GM12891 (cell line): Measurements from ENCODE around the gene GABRR2.

ENCODE experiments used
- DNase-seq: peaks from one replicate; pipeline ENCODE4 v3.0.0; 2011; ENCODE audit warnings: low spot score; ENCODE audit not compliant: insufficient read length
- FAIRE-seq: peaks from 2 replicates; lab custom pipeline; 2011; peaks lifted over from hg19 to GRCh38; lab: Jason Lieb, UNC
- PAX5 ChIP-seq: IDR thresholded peaks from 2 replicates; pipeline ENCODE4 v1.6.1; 2011; ENCODE audit warnings: low read length, moderate library complexity, mild to moderate bottlenecking; ENCODE audit not compliant: insufficient read depth, severe bottlenecking
- POLR2A ChIP-seq: IDR thresholded peaks from 2 replicates; pipeline ENCODE4 v1.6.1; 2011; ENCODE audit warnings: low read depth, low read length, control low read depth
- POLR2AphosphoS5 ChIP-seq: IDR thresholded peaks from 2 replicates; pipeline ENCODE4 v1.6.1; 2011; ENCODE audit warnings: low read depth, low read length, control low read depth
- POU2F2 ChIP-seq: IDR thresholded peaks from 2 replicates; pipeline ENCODE4 v1.6.1; 2011; ENCODE audit warnings: low read depth, mild to moderate bottlenecking, control low read depth, low read length, moderate library complexity
- SPI1 ChIP-seq: IDR thresholded peaks from 2 replicates; pipeline ENCODE4 v1.6.1; 2011; ENCODE audit warnings: low read depth, low read length, control low read depth
- TAF1 ChIP-seq: IDR thresholded peaks from 2 replicates; pipeline ENCODE4 v1.6.1; 2011; ENCODE audit warnings: low read depth, low read length, control low read depth

GABRR2 gene

GRCh38 chr6:89217299-89217910, 97.7 kb downstream of the GABRR2 start, which contains the start of gene GABRR1:
GABRR1 (minus strand) TSS chr6:89217358; CDS start chr6:89217322, 36 bp downstream.
- FAIRE-seq (no peak), DNase-seq (no peak)
- TF ChIP-seq POLR2AphosphoS5 (no peak), PAX5 (no peak), TAF1 (no peak), POU2F2 (no peak), SPI1 (no peak), POLR2A (no peak)

- DNase-seq (no peak), FAIRE-seq (no peak)
- TF ChIP-seq TAF1 = no peak
Measured at GRCh38 chr6:89216411-89216810, 98.7 kb downstream of the GABRR2 start.

GRCh38 chr6:89215391-89215790, 99.7 kb downstream of the GABRR2 start:
- TF ChIP-seq POLR2A (no peak), POLR2AphosphoS5 (no peak), PAX5 (no peak), SPI1 (no peak), POU2F2 (no peak), TAF1 (no peak)
- DNase-seq = no peak
- peak; percentile 50 for FAIRE-seq

GRCh38 chr6:89214197-89214596, 100.9 kb downstream of the GABRR2 start:
- DNase-seq = no peak
- TF ChIP-seq TAF1 = no peak
- no peak for TF ChIP-seq POLR2AphosphoS5
- TF ChIP-seq SPI1 = no peak
- no peak for TF ChIP-seq PAX5
- TF ChIP-seq POU2F2 = no peak
- no peak for TF ChIP-seq POLR2A
- no peak for FAIRE-seq

GRCh38 chr6:89212472-89212871, 102.6 kb downstream of the GABRR2 start:
- no peak for TF ChIP-seq TAF1
- no peak for TF ChIP-seq POLR2AphosphoS5
- no peak for TF ChIP-seq PAX5
- no peak for TF ChIP-seq POLR2A
- no peak for TF ChIP-seq SPI1
- TF ChIP-seq POU2F2 = no peak
- no peak for FAIRE-seq
- no peak for DNase-seq

GRCh38 chr6:89209457-89209856, 105.6 kb downstream of the GABRR2 start:
- DNase-seq (no peak), FAIRE-seq (no peak)

GRCh38 chr6:89208551-89208950, 106.5 kb downstream of the GABRR2 start:
- no peak for FAIRE-seq
- TF ChIP-seq SPI1 = no peak
- no peak for TF ChIP-seq POU2F2
- TF ChIP-seq POLR2A = no peak
- TF ChIP-seq PAX5 = no peak
- TF ChIP-seq TAF1 = no peak
- TF ChIP-seq POLR2AphosphoS5 = no peak
- no peak for DNase-seq

More at GRCh38 chr6:89209457-89209856, 105.6 kb downstream of the GABRR2 start:
- no peak for TF ChIP-seq POU2F2
- no peak for TF ChIP-seq POLR2AphosphoS5
- TF ChIP-seq PAX5 = no peak
- TF ChIP-seq SPI1 = no peak
- TF ChIP-seq POLR2A = no peak
- no peak for TF ChIP-seq TAF1
